ENCODE measurements around the gene CAST.

Gene CAST

DNA sequence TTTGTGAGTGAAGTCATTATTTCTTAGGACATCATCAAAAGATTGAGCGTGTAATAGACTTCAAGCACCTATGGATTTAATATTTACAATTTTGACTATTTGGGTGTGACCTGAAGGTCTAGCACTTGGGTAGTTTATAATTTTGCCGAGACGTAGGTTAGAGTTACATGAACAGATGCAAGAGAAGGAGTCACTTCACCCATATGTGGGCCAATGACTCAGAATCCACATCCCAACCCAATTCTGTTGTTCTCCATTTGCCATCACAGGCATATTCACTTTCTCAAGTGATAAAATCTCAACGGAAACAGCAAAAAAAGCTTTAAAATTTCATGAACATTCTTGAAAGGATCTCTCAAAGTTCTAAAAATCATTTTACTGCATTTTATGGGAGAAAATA lies 157.6 kb downstream of the CAST start:
- no peak for DNase-seq (ENCODE audit: low read depth)

DNA sequence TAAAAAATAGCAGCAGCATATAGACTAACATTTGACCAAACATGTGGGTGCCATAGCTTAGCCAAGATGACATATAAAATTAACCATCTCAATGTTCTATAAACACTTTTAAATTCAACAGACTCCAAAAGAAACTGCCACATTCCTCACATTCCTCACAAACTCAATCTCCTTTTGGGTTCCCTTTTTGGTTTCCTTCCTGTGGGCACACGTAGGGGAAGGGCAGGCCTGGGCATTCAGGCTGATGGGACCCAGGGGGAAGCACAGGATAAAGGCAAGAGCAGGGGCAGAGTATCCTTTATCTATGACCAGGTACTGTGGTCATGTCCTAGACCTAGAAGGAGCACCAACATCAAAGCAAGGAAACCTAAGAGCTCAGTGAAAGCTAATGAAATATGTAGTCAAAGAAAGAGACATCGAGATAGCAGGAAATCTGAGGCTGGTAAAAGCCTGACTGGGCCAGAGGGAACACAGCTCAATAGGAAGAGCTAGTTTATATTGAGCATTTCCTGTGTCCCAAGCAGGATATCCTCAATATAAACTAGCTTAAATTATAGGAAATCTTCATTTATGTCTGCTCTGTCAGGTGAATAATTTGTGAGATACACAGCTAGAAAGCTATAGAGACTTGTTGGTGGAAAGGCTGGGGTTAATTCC lies 159.2 kb downstream of the CAST start:
- DNase-seq (ENCODE audit: low read depth) = no peak

DNA sequence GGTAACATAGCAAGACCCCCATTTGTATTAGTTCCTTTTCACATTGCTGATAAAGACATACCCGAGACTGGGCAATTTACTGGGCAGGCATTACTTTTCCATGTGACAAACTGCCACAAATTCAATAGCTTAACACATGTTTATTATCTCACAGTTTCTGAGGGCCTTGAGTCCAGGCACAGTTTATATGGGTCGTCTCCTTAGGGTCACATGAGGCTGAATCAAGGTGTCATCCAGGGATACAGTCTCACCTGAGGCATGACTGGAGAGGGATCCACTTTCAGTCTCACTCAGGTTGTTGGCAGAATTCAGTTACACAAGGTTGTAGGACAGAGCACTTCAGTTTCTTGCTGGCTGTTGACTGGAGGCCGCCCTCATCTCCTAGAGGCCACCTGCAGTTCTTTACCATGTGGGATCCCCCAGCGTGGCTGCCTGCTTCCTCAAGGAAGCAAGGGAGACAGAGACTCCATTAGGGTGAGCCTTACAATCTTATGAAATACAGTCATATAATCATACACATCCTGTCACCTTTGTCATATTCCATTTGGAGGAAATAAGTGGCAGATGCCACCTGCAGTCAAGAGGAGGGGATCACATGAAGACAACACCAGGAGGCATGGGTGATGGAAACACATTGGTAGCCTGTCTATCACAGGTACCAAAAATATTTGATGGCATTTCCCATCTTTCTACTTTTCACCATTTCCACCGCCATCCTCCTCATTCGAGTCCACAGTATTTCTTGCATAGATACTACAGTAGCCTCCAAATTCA lies 160.7 kb downstream of the CAST start:
- DNase-seq (ENCODE audit: low read depth) = no peak

DNA sequence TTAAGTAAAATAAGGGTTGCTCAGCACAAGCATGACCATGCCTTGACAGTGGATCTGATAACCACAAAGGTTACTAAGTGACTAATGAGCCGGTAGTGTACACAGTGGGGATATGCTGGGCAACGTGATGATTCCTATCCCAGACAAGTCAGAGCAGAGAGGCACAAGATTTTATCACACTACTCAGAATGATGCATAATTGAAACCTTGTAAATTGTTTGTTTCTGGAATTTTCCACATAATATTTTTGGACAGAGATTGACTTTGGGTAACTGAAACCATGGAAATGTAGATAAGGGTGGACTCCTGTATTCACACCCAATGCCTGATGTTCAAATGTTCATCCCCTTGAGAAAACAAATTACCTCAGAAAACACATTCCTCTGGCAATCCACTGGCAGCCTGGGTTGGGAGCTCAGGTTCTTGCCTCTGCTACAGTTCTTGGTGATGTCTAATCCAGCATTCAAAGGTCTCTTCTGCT lies 161.8 kb downstream of the CAST start:
- no peak for DNase-seq (ENCODE audit: low read depth)

Data from stimulated activated CD8-positive, alpha-beta memory T cell treated with anti-CD3 and anti-CD28 coated beads, Interleukin-12 subunit alpha, Interleukin-12 subunit beta, amount 100 ng/mL, for 4 hours (primary cell).